Measurements from ENCODE around the gene HELQ. TPM values are rescaled to one million over a fixed set of nuclear protein-coding genes. Genes with fewer than 3 reads are reported as not detected.

The HELQ gene
- total and polyA plus RNA-seq, 12 donors, result 12.1 to 80.0 (median 32.7) TPM

GRCh38 chr4:83438719-83439118, 16.9 kb downstream of the HELQ start:
- intact Hi-C loops (cut with DNase I), result no loop called here
- Histone ChIP-seq H3K27ac (no peak overlapping the region), H3K4me1 (replicated peaks in 1 of 2) (no peaks in the 10 kb centered on the region), H3K27me3 (no peaks in the 10 kb centered on the region), H3K4me3 (no peak overlapping the region), H3K9me3 (replicated peaks in 1 of 3) (no peaks in the 10 kb centered on the region), H3K36me3 (replicated peaks in 1 of 2) (peaks cover 0 to 38% of the 10 kb centered on the region in 2 donors)
- TF ChIP-seq CTCF (IDR thresholded peaks at IDR 0.05) (no peak), POLR2A (IDR thresholded peaks at IDR 0.05) (no peak)
- DNase-seq, result no peak

- TF ChIP-seq POLR2A (IDR thresholded peaks at IDR 0.05) (no peak), CTCF (IDR thresholded peaks at IDR 0.05) (no peak)
- peaks cover 0 to 20% of the 10 kb centered on the region in 2 donors for H3K36me3 ChIP-seq (replicated peaks in 1 of 2)
- WGBS, 4 donors, result 93 to 97% (median 95%) methylated on average over 4 of the region's 4 CpGs
- H3K4me1 ChIP-seq (replicated peaks in 1 of 2), result no peaks in the 10 kb centered on the region
- no peak overlapping the region for H3K4me3 ChIP-seq
- DNase-seq, result no peak
- intact Hi-C loops (cut with DNase I), result no loop called here
- H3K27ac ChIP-seq, result no peak overlapping the region
- no peaks in the 10 kb centered on the region for H3K9me3 ChIP-seq (replicated peaks in 1 of 3)
- no peaks in the 10 kb centered on the region for H3K27me3 ChIP-seq
Observed at GRCh38 chr4:83436680-83437079, 18.9 kb downstream of the HELQ start.

GRCh38 chr4:83431200-83431599, 24.4 kb downstream of the HELQ start:
- no peaks in the 10 kb centered on the region for H3K27me3 ChIP-seq
- 97 to 100% (median 99%) methylated on average over 1 of the region's 1 CpG for WGBS, 4 donors
- H3K27ac ChIP-seq, result no peak overlapping the region
- TF ChIP-seq CTCF (IDR thresholded peaks at IDR 0.05) (no peak), POLR2A (IDR thresholded peaks at IDR 0.05) (no peak)
- H3K4me1 ChIP-seq (replicated peaks in 1 of 2), result no peaks in the 10 kb centered on the region
- no peaks in the 10 kb centered on the region for H3K9me3 ChIP-seq (replicated peaks in 1 of 3)
- intact Hi-C loops (cut with DNase I), result no loop called here
- H3K36me3 ChIP-seq (replicated peaks in 1 of 2), result peaks cover 0 to 33% of the 10 kb centered on the region in 2 donors
- DNase-seq, result no peak
- no peak overlapping the region for H3K4me3 ChIP-seq

- Histone ChIP-seq H3K36me3 (replicated peaks in 1 of 2) (peaks cover 0 to 63% of the 10 kb centered on the region in 2 donors), H3K4me1 (replicated peaks in 1 of 2) (peaks cover 0 to 11% of the 10 kb centered on the region in 2 donors)
- intact Hi-C loops (cut with DNase I), result no loop called here
Observed at GRCh38 chr4:83418211-83418610, 37.4 kb downstream of the HELQ start.

More at GRCh38 chr4:83418211-83418610, 37.4 kb downstream of the HELQ start:
- TF ChIP-seq CTCF (IDR thresholded peaks at IDR 0.05) (no peak), POLR2A (IDR thresholded peaks at IDR 0.05) (no peak)
- no peak for DNase-seq
- Histone ChIP-seq H3K4me3 (no peak overlapping the region), H3K27ac (no peak overlapping the region), H3K27me3 (no peaks in the 10 kb centered on the region), H3K9me3 (replicated peaks in 1 of 3) (no peaks in the 10 kb centered on the region)
